HEK293T (cell line): ENCODE data around the gene PIK3R4.

Source experiments
- CTCF ChIA-PET: fragments of 350-600 bp; formaldehyde crosslinking; extraction: SDS; loops from one replicate; lab custom pipeline; 2021; ENCODE audit warnings: antibody characterized with exemption, inconsistent platforms; lab: Yijun Ruan, JAX
- POLR2A ChIA-PET: fragments of 350-600 bp; formaldehyde crosslinking; extraction: SDS; loops from one replicate; lab custom pipeline; 2020; ENCODE audit warnings: antibody characterized with exemption, inconsistent platforms; lab: Yijun Ruan, JAX
- DNase-seq: peaks from one replicate; pipeline ENCODE4 v3.0.0; 2012; ENCODE audit warnings: mixed read lengths; ENCODE audit errors: extremely low spot score
- ARNT ChIP-seq: fragments of 450-650 bp; IDR thresholded peaks from 2 replicates; pipeline ENCODE4 v1.6.1; 2017; ENCODE audit warnings: mild to moderate bottlenecking
- BHLHE40 ChIP-seq: fragments of 450-650 bp; IDR thresholded peaks from 2 replicates; pipeline ENCODE4 v1.6.1; 2016; ENCODE audit warnings: mild to moderate bottlenecking, moderate library complexity, borderline replicate concordance
- CTBP1 ChIP-seq: fragments of 450-650 bp; IDR thresholded peaks from 2 replicates; pipeline ENCODE4 v1.6.1; 2016; ENCODE audit warnings: borderline replicate concordance
- ELF4 ChIP-seq: fragments of 450-650 bp; IDR thresholded peaks from 2 replicates; pipeline ENCODE4 v1.6.1; 2017; ENCODE audit warnings: antibody characterized with exemption
- FOXA1 ChIP-seq: fragments of 450-650 bp; IDR thresholded peaks from 2 replicates; pipeline ENCODE4 v1.6.1; 2016; ENCODE audit warnings: mild to moderate bottlenecking
- FOXK2 ChIP-seq: fragments of 450-650 bp; IDR thresholded peaks from 2 replicates; pipeline ENCODE4 v1.6.1; 2016; ENCODE audit warnings: mild to moderate bottlenecking
- FOXM1 ChIP-seq: fragments of 450-650 bp; IDR thresholded peaks from 2 replicates; pipeline ENCODE4 v1.6.1; 2017; ENCODE audit warnings: mild to moderate bottlenecking, borderline replicate concordance
- HDGF ChIP-seq: fragments of 450-650 bp; IDR thresholded peaks from 2 replicates; pipeline ENCODE4 v1.6.1; 2017; ENCODE audit warnings: antibody characterized with exemption, borderline replicate concordance
- L3MBTL2 ChIP-seq: fragments of 450-650 bp; conservative IDR thresholded peaks from 2 replicates; pipeline ENCODE4 v1.6.1; 2016; ENCODE audit warnings: mild to moderate bottlenecking
- LEF1 ChIP-seq: fragments of 450-650 bp; IDR thresholded peaks from 2 replicates; pipeline ENCODE4 v1.6.1; 2017; ENCODE audit warnings: mild to moderate bottlenecking, borderline replicate concordance
- NFRKB ChIP-seq: fragments of 450-650 bp; IDR thresholded peaks from 2 replicates; pipeline ENCODE4 v1.6.1; 2016; ENCODE audit warnings: mild to moderate bottlenecking, moderate library complexity
- PKNOX1 ChIP-seq: fragments of 450-650 bp; IDR thresholded peaks from 2 replicates; pipeline ENCODE4 v1.6.1; 2016
- SP1 ChIP-seq: fragments of 450-650 bp; IDR thresholded peaks from 2 replicates; pipeline ENCODE4 v1.6.1; 2017
- SUZ12 ChIP-seq: fragments of 450-650 bp; IDR thresholded peaks from 2 replicates; pipeline ENCODE4 v1.6.1; 2016; ENCODE audit warnings: mild to moderate bottlenecking
- TARDBP ChIP-seq: fragments of 450-650 bp; IDR thresholded peaks from 2 replicates; pipeline ENCODE4 v1.6.1; 2016
- ZNF384 ChIP-seq: fragments of 450-650 bp; IDR thresholded peaks from 2 replicates; pipeline ENCODE4 v1.6.1; 2016

The PIK3R4 gene

GRCh38 chr3:130738241-130738640 is 8.4 kb downstream of the PIK3R4 start:
- ChIA-PET POLR2A (interaction anchor here (1.2 kb wide), 1 partner anchor 8 kb away, joined by 3 read pairs; the partner anchor contains the start of gene PIK3R4), CTCF (no interaction called here)
- no peak for TF ChIP-seq NFRKB
- no peak for TF ChIP-seq ZNF384
- TF ChIP-seq HDGF = no peak
- no peak for TF ChIP-seq FOXA1
- TF ChIP-seq SP1 = no peak
- TF ChIP-seq CTBP1 = no peak
- no peak for TF ChIP-seq BHLHE40
- no peak for TF ChIP-seq PKNOX1
- no peak for TF ChIP-seq LEF1
- TF ChIP-seq ELF4 = no peak
- no peak for TF ChIP-seq L3MBTL2
- DNase-seq = no peak

GRCh38 chr3:130737622-130738021 is 9.0 kb downstream of the PIK3R4 start:
- ChIA-PET POLR2A (interaction anchor here (1.2 kb wide), 1 partner anchor 9 kb away, joined by 3 read pairs; the partner anchor contains the start of gene PIK3R4), CTCF (no interaction called here)
- TF ChIP-seq ZNF384 (no peak), SUZ12 (no peak), FOXA1 (no peak), FOXM1 (no peak), SP1 (no peak), CTBP1 (no peak), L3MBTL2 (no peak), HDGF (no peak), ARNT (no peak), TARDBP (no peak), NFRKB (no peak), FOXK2 (no peak), PKNOX1 (no peak), BHLHE40 (no peak), ELF4 (no peak)
- no peak for DNase-seq

- no peak for DNase-seq
- POLR2A ChIA-PET = no interaction called here
- CTCF ChIA-PET = no interaction called here
- no peak for TF ChIP-seq PKNOX1
- TF ChIP-seq TARDBP = no peak
- no peak for TF ChIP-seq FOXK2
- no peak for TF ChIP-seq LEF1
- no peak for TF ChIP-seq SUZ12
- no peak for TF ChIP-seq BHLHE40
- TF ChIP-seq FOXM1 = no peak
- TF ChIP-seq FOXA1 = no peak
Observed at GRCh38 chr3:130733236-130733875, 13.3 kb downstream of the PIK3R4 start.

GRCh38 chr3:130732501-130732900 is 14.1 kb downstream of the PIK3R4 start:
- TF ChIP-seq LEF1 = no peak
- TF ChIP-seq ZNF384 = no peak
- no peak for TF ChIP-seq SUZ12
- no peak for TF ChIP-seq BHLHE40
- TF ChIP-seq ARNT = no peak
- no peak for TF ChIP-seq FOXK2
- TF ChIP-seq SP1 = no peak
- no peak for TF ChIP-seq HDGF
- no peak for TF ChIP-seq PKNOX1
- no peak for TF ChIP-seq NFRKB
- TF ChIP-seq FOXM1 = no peak
- TF ChIP-seq ELF4 = no peak
- no peak for TF ChIP-seq L3MBTL2
- DNase-seq = no peak
- CTCF ChIA-PET = no interaction called here
- POLR2A ChIA-PET = no interaction called here

GRCh38 chr3:130731817-130732216 is 14.8 kb downstream of the PIK3R4 start:
- ChIA-PET CTCF (no interaction called here), POLR2A (no interaction called here)
- no peak for DNase-seq
- no peak for TF ChIP-seq ELF4
- no peak for TF ChIP-seq NFRKB
- TF ChIP-seq CTBP1 = no peak
- no peak for TF ChIP-seq TARDBP
- no peak for TF ChIP-seq ARNT
- TF ChIP-seq PKNOX1 = no peak
- TF ChIP-seq ZNF384 = no peak
- TF ChIP-seq BHLHE40 = no peak
- no peak for TF ChIP-seq FOXA1
